HepG2 (cell line): ENCODE data around the gene C9orf43.

Experiments
- CEBPB ChIP-seq: IDR thresholded peaks from 2 replicates; pipeline ENCODE4 v1.6.1; 2011; ENCODE audit warnings: low read depth, low read length, improper control_type of control experiment, borderline replicate concordance
- CHD2 ChIP-seq: IDR thresholded peaks from 2 replicates; pipeline ENCODE4 v1.6.1; 2011; ENCODE audit warnings: low read depth, low read length, improper control_type of control experiment
- JUN ChIP-seq: sonication (generic); formaldehyde crosslinking; IDR thresholded peaks from 2 replicates; pipeline ENCODE4 v1.4.0; 2020; ENCODE audit warnings: mild to moderate bottlenecking, missing genetic modification reagents
- KLF16 ChIP-seq, 2 experiments: sonication (generic) in 1 of 2; formaldehyde crosslinking in 1 of 2; IDR thresholded peaks; 2 replicates each; pipeline versions ENCODE4 v1.6.1 to v1.8.0; 2016 to 2023; ENCODE audit warnings: missing genetic modification reagents in 2 of 2, missing compliant biosample characterization in 1 of 2
- MYC ChIP-seq: sonication (generic); formaldehyde crosslinking; IDR thresholded peaks from 2 replicates; pipeline ENCODE4 v1.9.0; 2021; ENCODE audit warnings: missing genetic modification reagents, borderline replicate concordance
- PBX3 ChIP-seq: sonication (generic); formaldehyde crosslinking; IDR thresholded peaks from 2 replicates; pipeline ENCODE4 v1.8.1; 2023; ENCODE audit warnings: missing genetic modification reagents, inconsistent platforms, borderline replicate concordance
- PHF8 ChIP-seq: sonication (generic); formaldehyde crosslinking; IDR thresholded peaks from 2 replicates; pipeline ENCODE4 v1.5.0; 2020; ENCODE audit warnings: missing genetic modification reagents
- RAD21 ChIP-seq: fragments of 450-650 bp; formaldehyde crosslinking; IDR thresholded peaks from 2 replicates; pipeline ENCODE4 v1.5.0; 2020; ENCODE audit warnings: mild to moderate bottlenecking
- SP2 ChIP-seq: sonication (generic); formaldehyde crosslinking; IDR thresholded peaks from 2 replicates; pipeline ENCODE4 v1.5.1; 2020; ENCODE audit warnings: mild to moderate bottlenecking, missing genetic modification reagents
- YY1 ChIP-seq: IDR thresholded peaks from 2 replicates; pipeline ENCODE4 v1.6.1; 2011; ENCODE audit warnings: low read length, low read depth, moderate library complexity, mild to moderate bottlenecking; ENCODE audit not compliant: insufficient read depth, insufficient replicate concordance
- ZNF510 ChIP-seq: sonication (generic); formaldehyde crosslinking; IDR thresholded peaks from 2 replicates; pipeline ENCODE4 v1.4.0; 2020; ENCODE audit warnings: low read depth, mild to moderate bottlenecking, missing genetic modification reagents
- ZNF75D ChIP-seq: sonication (generic); formaldehyde crosslinking; IDR thresholded peaks from 2 replicates; pipeline ENCODE4 v1.8.1; 2023; ENCODE audit warnings: missing genetic modification reagents, mild to moderate bottlenecking, borderline replicate concordance
- TF ChIP-seq, protein P1 (sequence below): sonication (generic); formaldehyde crosslinking; IDR thresholded peaks from 2 replicates; pipeline ENCODE4 v1.4.0; 2020; ENCODE audit warnings: missing genetic modification reagents
- TF ChIP-seq, protein P2 (sequence below): sonication (generic); formaldehyde crosslinking; IDR thresholded peaks from 2 replicates; pipeline ENCODE4 v1.5.0; 2020; ENCODE audit warnings: mild to moderate bottlenecking, missing genetic modification reagents, moderate library complexity

- TF ChIP-seq CHD2 (no peak), RAD21 (CRISPR knock-in tag) (no peak), ZNF75D (CRISPR knock-in tag) (no peak), SP2 (no peak), PBX3 (CRISPR knock-in tag) (no peak), CEBPB (no peak), KLF16 (CRISPR knock-in tag; IDR thresholded peaks at IDR 0.05) (no peak), PHF8 (CRISPR knock-in tag) (no peak), JUN (no peak), ZNF510 (CRISPR knock-in tag) (no peak), YY1 (no peak), MYC (CRISPR knock-in tag) (no peak)
- TF ChIP-seq, protein P1, sequence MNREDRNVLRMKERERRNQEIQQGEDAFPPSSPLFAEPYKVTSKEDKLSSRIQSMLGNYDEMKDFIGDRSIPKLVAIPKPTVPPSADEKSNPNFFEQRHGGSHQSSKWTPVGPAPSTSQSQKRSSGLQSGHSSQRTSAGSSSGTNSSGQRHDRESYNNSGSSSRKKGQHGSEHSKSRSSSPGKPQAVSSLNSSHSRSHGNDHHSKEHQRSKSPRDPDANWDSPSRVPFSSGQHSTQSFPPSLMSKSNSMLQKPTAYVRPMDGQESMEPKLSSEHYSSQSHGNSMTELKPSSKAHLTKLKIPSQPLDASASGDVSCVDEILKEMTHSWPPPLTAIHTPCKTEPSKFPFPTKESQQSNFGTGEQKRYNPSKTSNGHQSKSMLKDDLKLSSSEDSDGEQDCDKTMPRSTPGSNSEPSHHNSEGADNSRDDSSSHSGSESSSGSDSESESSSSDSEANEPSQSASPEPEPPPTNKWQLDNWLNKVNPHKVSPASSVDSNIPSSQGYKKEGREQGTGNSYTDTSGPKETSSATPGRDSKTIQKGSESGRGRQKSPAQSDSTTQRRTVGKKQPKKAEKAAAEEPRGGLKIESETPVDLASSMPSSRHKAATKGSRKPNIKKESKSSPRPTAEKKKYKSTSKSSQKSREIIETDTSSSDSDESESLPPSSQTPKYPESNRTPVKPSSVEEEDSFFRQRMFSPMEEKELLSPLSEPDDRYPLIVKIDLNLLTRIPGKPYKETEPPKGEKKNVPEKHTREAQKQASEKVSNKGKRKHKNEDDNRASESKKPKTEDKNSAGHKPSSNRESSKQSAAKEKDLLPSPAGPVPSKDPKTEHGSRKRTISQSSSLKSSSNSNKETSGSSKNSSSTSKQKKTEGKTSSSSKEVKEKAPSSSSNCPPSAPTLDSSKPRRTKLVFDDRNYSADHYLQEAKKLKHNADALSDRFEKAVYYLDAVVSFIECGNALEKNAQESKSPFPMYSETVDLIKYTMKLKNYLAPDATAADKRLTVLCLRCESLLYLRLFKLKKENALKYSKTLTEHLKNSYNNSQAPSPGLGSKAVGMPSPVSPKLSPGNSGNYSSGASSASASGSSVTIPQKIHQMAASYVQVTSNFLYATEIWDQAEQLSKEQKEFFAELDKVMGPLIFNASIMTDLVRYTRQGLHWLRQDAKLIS (CRISPR knock-in tag), result no peak
- TF ChIP-seq, protein P2, sequence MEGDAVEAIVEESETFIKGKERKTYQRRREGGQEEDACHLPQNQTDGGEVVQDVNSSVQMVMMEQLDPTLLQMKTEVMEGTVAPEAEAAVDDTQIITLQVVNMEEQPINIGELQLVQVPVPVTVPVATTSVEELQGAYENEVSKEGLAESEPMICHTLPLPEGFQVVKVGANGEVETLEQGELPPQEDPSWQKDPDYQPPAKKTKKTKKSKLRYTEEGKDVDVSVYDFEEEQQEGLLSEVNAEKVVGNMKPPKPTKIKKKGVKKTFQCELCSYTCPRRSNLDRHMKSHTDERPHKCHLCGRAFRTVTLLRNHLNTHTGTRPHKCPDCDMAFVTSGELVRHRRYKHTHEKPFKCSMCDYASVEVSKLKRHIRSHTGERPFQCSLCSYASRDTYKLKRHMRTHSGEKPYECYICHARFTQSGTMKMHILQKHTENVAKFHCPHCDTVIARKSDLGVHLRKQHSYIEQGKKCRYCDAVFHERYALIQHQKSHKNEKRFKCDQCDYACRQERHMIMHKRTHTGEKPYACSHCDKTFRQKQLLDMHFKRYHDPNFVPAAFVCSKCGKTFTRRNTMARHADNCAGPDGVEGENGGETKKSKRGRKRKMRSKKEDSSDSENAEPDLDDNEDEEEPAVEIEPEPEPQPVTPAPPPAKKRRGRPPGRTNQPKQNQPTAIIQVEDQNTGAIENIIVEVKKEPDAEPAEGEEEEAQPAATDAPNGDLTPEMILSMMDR (CRISPR knock-in tag), result no peak; the same call in 1 of the 2 replicates
Measured at GRCh38 chr9:113380869-113381378, 29.6 kb upstream of the C9orf43 start.
